ENCODE data around the gene SPRR2F. TPM values are rescaled to one million over a fixed set of nuclear protein-coding genes. Genes with fewer than 3 reads are reported as not detected.
"Not testable (repeated sequence)": the region's sequence is repeated elsewhere in the genome, so short reads cannot be mapped to it uniquely, and the experiment has no call there.

Gene SPRR2F
- total and polyA plus RNA-seq, 9 donors, result 12.7 to 109 (median 62.3) TPM

DNA sequence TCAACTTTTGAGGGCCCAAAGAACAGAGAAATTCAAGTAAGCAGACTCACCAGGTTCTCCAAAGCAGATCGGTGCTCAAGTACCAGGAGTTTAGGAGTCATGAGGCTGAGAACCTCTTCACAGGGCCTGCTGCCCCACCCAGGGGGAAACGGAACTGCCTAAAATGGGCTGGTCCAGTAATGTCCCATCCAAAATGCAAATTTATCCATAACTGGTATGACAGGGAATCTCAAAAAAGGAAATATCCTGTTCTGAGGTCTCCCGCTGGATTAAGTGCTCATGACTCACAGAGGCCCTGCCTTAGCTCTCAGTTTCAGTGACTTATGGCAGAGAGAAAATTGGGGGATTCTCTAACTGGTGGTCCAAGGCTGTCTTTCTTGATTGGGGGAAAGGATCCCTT is 28.1 kb upstream of the SPRR2F start:
- H3K4me3 ChIP-seq, result no peak overlapping the region
- intact Hi-C loops (cut with DNase I), result no loop called here
- no peak for DNase-seq
- no peaks in the 10 kb centered on the region for H3K36me3 ChIP-seq
- H3K4me1 ChIP-seq (ENCODE audit: insufficient read depth), result peaks cover 2% of the 10 kb centered on the region
- H3K27ac ChIP-seq, result no peak overlapping the region
- WGBS, 3 donors, result 95 to 98% (median 98%) methylated on average over 3 of the region's 3 CpGs
- TF ChIP-seq POLR2A (IDR thresholded peaks at IDR 0.05) (no peak), EP300 (IDR thresholded peaks at IDR 0.05) (no peak)
- TF ChIP-seq, protein P1, sequence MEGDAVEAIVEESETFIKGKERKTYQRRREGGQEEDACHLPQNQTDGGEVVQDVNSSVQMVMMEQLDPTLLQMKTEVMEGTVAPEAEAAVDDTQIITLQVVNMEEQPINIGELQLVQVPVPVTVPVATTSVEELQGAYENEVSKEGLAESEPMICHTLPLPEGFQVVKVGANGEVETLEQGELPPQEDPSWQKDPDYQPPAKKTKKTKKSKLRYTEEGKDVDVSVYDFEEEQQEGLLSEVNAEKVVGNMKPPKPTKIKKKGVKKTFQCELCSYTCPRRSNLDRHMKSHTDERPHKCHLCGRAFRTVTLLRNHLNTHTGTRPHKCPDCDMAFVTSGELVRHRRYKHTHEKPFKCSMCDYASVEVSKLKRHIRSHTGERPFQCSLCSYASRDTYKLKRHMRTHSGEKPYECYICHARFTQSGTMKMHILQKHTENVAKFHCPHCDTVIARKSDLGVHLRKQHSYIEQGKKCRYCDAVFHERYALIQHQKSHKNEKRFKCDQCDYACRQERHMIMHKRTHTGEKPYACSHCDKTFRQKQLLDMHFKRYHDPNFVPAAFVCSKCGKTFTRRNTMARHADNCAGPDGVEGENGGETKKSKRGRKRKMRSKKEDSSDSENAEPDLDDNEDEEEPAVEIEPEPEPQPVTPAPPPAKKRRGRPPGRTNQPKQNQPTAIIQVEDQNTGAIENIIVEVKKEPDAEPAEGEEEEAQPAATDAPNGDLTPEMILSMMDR (IDR thresholded peaks at IDR 0.05), result no peak
- H3K9me3 ChIP-seq, result no peaks in the 10 kb centered on the region
- H3K27me3 ChIP-seq, result no peaks in the 10 kb centered on the region

DNA sequence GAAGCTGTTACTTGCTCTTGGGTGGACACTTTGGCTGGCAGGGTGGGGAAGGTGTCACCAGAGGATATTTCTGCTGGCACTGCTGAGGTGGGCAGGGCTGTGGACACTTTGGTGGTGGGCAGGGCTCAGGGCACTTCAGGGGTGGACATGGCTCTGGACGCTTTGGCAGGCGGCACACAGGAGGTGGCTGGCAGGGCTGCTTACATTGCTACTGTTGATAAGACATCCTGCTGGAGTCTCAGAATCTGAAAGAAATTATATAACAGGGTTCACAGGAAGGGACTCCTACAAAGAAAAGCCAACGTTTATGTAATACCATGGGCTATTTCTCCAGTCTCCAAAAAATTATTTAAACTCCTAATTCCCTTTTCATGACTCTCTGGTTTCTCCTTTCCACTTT is 27.2 kb upstream of the SPRR2F start:
- Histone ChIP-seq H3K4me1 (ENCODE audit: insufficient read depth) (peaks cover 2% of the 10 kb centered on the region), H3K36me3 (no peaks in the 10 kb centered on the region), H3K4me3 (no peak overlapping the region), H3K27ac (no peak overlapping the region), H3K27me3 (no peaks in the 10 kb centered on the region), H3K9me3 (no peaks in the 10 kb centered on the region)
- DNase-seq, result no peak
- intact Hi-C loops (cut with DNase I), result no loop called here
- 37 to 52% (median 49%) methylated on average over 3 of the region's 3 CpGs for WGBS, 3 donors
- no peak for TF ChIP-seq POLR2A (IDR thresholded peaks at IDR 0.05)
- TF ChIP-seq, protein P1 (IDR thresholded peaks at IDR 0.05), result no peak
- TF ChIP-seq EP300 (IDR thresholded peaks at IDR 0.05), result no peak

DNA sequence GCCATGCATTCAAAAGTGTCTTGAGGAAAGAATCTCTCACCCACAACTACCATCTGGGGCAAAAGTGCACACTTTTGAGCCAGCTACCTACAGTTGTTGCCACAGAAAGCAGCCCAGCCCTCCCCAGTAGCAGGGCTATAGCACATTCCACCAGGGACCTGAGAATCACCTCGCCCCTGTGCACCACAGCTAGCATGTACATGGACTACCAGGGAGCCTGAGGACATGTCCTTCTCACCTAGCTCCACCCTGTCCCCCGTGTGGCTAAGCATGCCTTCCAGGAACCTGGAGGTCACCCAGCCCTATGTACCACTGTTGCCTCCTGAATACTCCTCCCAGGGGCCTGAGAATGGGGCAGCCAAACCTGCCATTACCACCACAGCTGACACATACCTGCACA is 20.4 kb upstream of the SPRR2F start:
- intact Hi-C loops (cut with DNase I), result no loop called here
- Histone ChIP-seq H3K36me3 (no peaks in the 10 kb centered on the region), H3K9me3 (no peaks in the 10 kb centered on the region), H3K27me3 (no peaks in the 10 kb centered on the region), H3K27ac (no peak overlapping the region), H3K4me1 (ENCODE audit: insufficient read depth) (peaks cover 5% of the 10 kb centered on the region), H3K4me3 (no peak overlapping the region)
- no peak for DNase-seq
- TF ChIP-seq EP300 (IDR thresholded peaks at IDR 0.05), result no peak
- no peak for TF ChIP-seq POLR2A (IDR thresholded peaks at IDR 0.05)
- TF ChIP-seq, protein P1 (IDR thresholded peaks at IDR 0.05), result no peak
- 83 to 93% (median 91%) methylated on average over 2 of the region's 2 CpGs for whole genome bisulfite sequencing, 3 donors

DNA sequence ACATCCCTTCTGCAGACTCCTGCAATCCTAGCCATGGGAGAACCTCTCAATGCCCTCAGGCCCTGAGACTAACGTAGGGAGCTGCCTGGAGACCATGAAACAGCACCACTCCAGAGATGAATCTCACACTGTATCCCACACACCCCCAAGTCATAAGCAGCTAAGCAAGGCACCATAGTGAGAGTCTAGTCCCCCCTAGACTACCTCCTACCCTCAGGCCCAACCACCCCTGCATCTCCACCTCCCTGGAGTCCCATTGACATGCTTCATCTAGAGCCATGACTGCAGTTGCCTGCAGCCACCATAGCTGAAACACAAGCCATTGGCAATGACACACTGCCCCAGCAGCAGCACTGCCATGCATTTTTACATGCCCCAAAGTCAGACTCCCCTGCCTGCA is 20.0 kb upstream of the SPRR2F start:
- Histone ChIP-seq H3K9me3 (no peaks in the 10 kb centered on the region), H3K4me1 (ENCODE audit: insufficient read depth) (peaks cover 5% of the 10 kb centered on the region), H3K27ac (no peak overlapping the region), H3K36me3 (no peaks in the 10 kb centered on the region), H3K4me3 (no peak overlapping the region), H3K27me3 (no peaks in the 10 kb centered on the region)
- WGBS, 3 donors, result 90 to 95% (median 94%) methylated on average over 1 of the region's 1 CpG
- TF ChIP-seq, protein P1 (IDR thresholded peaks at IDR 0.05), result no peak
- no peak for TF ChIP-seq EP300 (IDR thresholded peaks at IDR 0.05)
- TF ChIP-seq POLR2A (IDR thresholded peaks at IDR 0.05), result no peak
- DNase-seq, result no peak
- intact Hi-C loops (cut with DNase I), result no loop called here

DNA sequence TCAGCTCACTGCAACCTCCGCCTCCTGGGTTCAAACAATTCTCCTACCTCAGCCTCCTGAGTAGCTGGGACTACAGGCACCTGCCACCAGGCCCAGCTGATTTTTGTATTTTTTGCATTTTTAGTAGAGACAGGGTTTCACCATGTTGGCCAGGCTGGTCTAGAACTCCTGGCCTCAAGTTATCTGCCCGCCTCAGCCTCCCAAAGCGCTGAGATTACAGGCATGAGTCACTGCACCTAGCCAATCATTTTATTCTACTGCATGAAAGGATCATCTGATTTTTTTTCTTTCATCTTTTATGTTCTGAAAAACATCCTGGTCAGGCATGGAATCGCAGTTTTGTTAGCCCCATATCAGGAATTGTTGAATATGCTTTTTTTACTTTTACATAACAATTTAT is 15.4 kb upstream of the SPRR2F start:
- H3K27ac ChIP-seq; H3K9me3 ChIP-seq; H3K27me3 ChIP-seq; DNase-seq; H3K36me3 ChIP-seq; intact Hi-C loops (cut with DNase I); H3K4me3 ChIP-seq; H3K4me1 ChIP-seq (ENCODE audit: insufficient read depth): not testable (repeated sequence)
- WGBS, 3 donors, result 95 to 97% (median 95%) methylated on average over 4 of the region's 4 CpGs

All from ovary (tissue), 9 donors.